Cardiac muscle cell (in vitro differentiated cells and primary cell): ENCODE data around the gene GALNT9. TPM values are rescaled to one million over a fixed set of nuclear protein-coding genes. Genes with fewer than 3 reads are reported as not detected.

Experiments
- DNase-seq, 2 donors: peaks; one replicate each; pipeline versions ENCODE4 v3.0.0 to v3.0.0-alpha.2; 2010 to 2017; ENCODE audit warnings: low read depth in 1 of 2, low spot score in 1 of 2
- H3K27ac ChIP-seq: fragments of 200-600 bp; sonication (generic); 2 replicates; pipeline ENCODE4 v1.5.1; 2016
- H3K27me3 ChIP-seq: fragments of 200-600 bp; sonication (generic); 2 replicates; pipeline ENCODE4 v1.6.0; 2016; ENCODE audit warnings: control low read depth
- H3K36me3 ChIP-seq: fragments of 200-600 bp; sonication (generic); 2 replicates; pipeline ENCODE4 v1.5.1; 2016; ENCODE audit warnings: control low read depth
- H3K4me1 ChIP-seq: fragments of 200-600 bp; sonication (generic); 2 replicates; pipeline ENCODE4 v1.8.1; 2017; ENCODE audit warnings: low read depth, mild to moderate bottlenecking, mixed run types
- H3K4me3 ChIP-seq: fragments of 200-600 bp; sonication (generic); 2 replicates; pipeline ENCODE4 v1.5.1; 2016; ENCODE audit warnings: mild to moderate bottlenecking
- H3K9me3 ChIP-seq: fragments of 200-600 bp; sonication (generic); 2 replicates; pipeline ENCODE4 v1.5.1; 2017; ENCODE audit warnings: low read depth, mild to moderate bottlenecking, control low read depth
- CTCF ChIP-seq: IDR thresholded peaks from 2 replicates; pipeline ENCODE4 v1.5.1; 2012; ENCODE audit warnings: low read depth, mild to moderate bottlenecking, low read length
- polyA plus RNA-seq: library from polyadenylated mRNA; unstranded; fragments of >200 nt; fragmentation: Nextera tagmentation; extraction: Ambion mirVana; gene quantifications from 2 replicates; pipeline ENCODE4 v1.2.1, GENCODE V29; 2016
- total RNA-seq: library from RNA; depleted of rRNA; stranded (reverse); fragments of >200 nt; gene quantifications from 2 replicates; pipeline ENCODE4 v1.2.3, GENCODE V29; 2016

GALNT9 gene
- total and polyA plus RNA-seq, 2 experiments from 2014 or later: 0.42 to 0.45 TPM

- Histone ChIP-seq H3K27ac (no peak overlapping the region), H3K27me3 (no peaks in the 10 kb centered on the region), H3K36me3 (no peaks in the 10 kb centered on the region), H3K4me3 (no peak overlapping the region), H3K9me3 (no peaks in the 10 kb centered on the region), H3K4me1 (no peaks in the 10 kb centered on the region)
- TF ChIP-seq CTCF: no peak
- DNase-seq: no peak
Observed at GRCh38 chr12:132265056-132265800, 64.2 kb downstream of the GALNT9 start.

GRCh38 chr12:132264086-132265010, 65.0 kb downstream of the GALNT9 start:
- H3K36me3 ChIP-seq: no peaks in the 10 kb centered on the region
- no peak overlapping the region for H3K4me3 ChIP-seq
- DNase-seq: no peak
- no peaks in the 10 kb centered on the region for H3K27me3 ChIP-seq
- H3K9me3 ChIP-seq: no peaks in the 10 kb centered on the region
- TF ChIP-seq CTCF: no peak
- no peak overlapping the region for H3K27ac ChIP-seq
- H3K4me1 ChIP-seq: no peaks in the 10 kb centered on the region

- H3K36me3 ChIP-seq: no peaks in the 10 kb centered on the region
- H3K27me3 ChIP-seq: no peaks in the 10 kb centered on the region
- DNase-seq: no peak
- no peak overlapping the region for H3K4me3 ChIP-seq
- no peaks in the 10 kb centered on the region for H3K4me1 ChIP-seq
- TF ChIP-seq CTCF: no peak
- H3K9me3 ChIP-seq: no peaks in the 10 kb centered on the region
- H3K27ac ChIP-seq: no peak overlapping the region
Observed at GRCh38 chr12:132263451-132264049, 65.8 kb downstream of the GALNT9 start.

DNA sequence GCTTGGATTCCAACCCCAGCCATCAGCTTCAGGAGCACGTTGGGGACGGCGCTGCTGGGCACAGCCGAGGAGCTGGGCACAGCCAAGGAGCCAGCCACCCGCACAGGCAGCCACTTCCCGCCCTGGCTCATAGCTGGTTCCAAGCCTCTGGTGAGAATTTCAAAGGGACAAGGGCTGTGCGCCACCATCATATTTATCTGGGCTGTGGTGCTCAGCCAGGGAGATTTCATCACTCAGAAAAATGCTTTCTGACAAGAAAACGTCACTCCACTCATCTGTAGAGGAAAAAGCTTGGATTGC, 66.4 kb downstream of the GALNT9 start:
- peak in 1 of 2 donors; percentile 23 for DNase-seq
- Histone ChIP-seq H3K4me3 (no peak overlapping the region), H3K36me3 (no peaks in the 10 kb centered on the region), H3K4me1 (no peaks in the 10 kb centered on the region), H3K27ac (no peak overlapping the region), H3K27me3 (no peaks in the 10 kb centered on the region), H3K9me3 (no peaks in the 10 kb centered on the region)
- TF ChIP-seq CTCF: no peak

- H3K36me3 ChIP-seq: no peaks in the 10 kb centered on the region
- H3K4me3 ChIP-seq: no peak overlapping the region
- no peak overlapping the region for H3K27ac ChIP-seq
- TF ChIP-seq CTCF: no peak
- no peaks in the 10 kb centered on the region for H3K27me3 ChIP-seq
- H3K4me1 ChIP-seq: no peaks in the 10 kb centered on the region
- DNase-seq: no peak
- no peaks in the 10 kb centered on the region for H3K9me3 ChIP-seq
Observed at GRCh38 chr12:132262256-132263060, 66.9 kb downstream of the GALNT9 start.
